GM08714 (cell line): ENCODE results near the gene LYST.
"Not testable (repeated sequence)": the region's sequence is repeated elsewhere in the genome, so short reads cannot be mapped to it uniquely, and the experiment has no call there.

Source experiments
- H3K4me3 ChIP-seq: fragments of 200-500 bp; sonication (Bioruptor generic); 2 replicates; pipeline ENCODE4 v1.5.1; 2014; ENCODE audit warnings: mild to moderate bottlenecking, low read length, inconsistent platforms
- ZNF274 ChIP-seq: IDR thresholded peaks from 2 replicates; pipeline ENCODE4 v1.6.1; 2012; ENCODE audit warnings: mild to moderate bottlenecking, low read depth, low read length

Gene LYST, protein sequence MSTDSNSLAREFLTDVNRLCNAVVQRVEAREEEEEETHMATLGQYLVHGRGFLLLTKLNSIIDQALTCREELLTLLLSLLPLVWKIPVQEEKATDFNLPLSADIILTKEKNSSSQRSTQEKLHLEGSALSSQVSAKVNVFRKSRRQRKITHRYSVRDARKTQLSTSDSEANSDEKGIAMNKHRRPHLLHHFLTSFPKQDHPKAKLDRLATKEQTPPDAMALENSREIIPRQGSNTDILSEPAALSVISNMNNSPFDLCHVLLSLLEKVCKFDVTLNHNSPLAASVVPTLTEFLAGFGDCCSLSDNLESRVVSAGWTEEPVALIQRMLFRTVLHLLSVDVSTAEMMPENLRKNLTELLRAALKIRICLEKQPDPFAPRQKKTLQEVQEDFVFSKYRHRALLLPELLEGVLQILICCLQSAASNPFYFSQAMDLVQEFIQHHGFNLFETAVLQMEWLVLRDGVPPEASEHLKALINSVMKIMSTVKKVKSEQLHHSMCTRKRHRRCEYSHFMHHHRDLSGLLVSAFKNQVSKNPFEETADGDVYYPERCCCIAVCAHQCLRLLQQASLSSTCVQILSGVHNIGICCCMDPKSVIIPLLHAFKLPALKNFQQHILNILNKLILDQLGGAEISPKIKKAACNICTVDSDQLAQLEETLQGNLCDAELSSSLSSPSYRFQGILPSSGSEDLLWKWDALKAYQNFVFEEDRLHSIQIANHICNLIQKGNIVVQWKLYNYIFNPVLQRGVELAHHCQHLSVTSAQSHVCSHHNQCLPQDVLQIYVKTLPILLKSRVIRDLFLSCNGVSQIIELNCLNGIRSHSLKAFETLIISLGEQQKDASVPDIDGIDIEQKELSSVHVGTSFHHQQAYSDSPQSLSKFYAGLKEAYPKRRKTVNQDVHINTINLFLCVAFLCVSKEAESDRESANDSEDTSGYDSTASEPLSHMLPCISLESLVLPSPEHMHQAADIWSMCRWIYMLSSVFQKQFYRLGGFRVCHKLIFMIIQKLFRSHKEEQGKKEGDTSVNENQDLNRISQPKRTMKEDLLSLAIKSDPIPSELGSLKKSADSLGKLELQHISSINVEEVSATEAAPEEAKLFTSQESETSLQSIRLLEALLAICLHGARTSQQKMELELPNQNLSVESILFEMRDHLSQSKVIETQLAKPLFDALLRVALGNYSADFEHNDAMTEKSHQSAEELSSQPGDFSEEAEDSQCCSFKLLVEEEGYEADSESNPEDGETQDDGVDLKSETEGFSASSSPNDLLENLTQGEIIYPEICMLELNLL (N-terminal part only)

DNA sequence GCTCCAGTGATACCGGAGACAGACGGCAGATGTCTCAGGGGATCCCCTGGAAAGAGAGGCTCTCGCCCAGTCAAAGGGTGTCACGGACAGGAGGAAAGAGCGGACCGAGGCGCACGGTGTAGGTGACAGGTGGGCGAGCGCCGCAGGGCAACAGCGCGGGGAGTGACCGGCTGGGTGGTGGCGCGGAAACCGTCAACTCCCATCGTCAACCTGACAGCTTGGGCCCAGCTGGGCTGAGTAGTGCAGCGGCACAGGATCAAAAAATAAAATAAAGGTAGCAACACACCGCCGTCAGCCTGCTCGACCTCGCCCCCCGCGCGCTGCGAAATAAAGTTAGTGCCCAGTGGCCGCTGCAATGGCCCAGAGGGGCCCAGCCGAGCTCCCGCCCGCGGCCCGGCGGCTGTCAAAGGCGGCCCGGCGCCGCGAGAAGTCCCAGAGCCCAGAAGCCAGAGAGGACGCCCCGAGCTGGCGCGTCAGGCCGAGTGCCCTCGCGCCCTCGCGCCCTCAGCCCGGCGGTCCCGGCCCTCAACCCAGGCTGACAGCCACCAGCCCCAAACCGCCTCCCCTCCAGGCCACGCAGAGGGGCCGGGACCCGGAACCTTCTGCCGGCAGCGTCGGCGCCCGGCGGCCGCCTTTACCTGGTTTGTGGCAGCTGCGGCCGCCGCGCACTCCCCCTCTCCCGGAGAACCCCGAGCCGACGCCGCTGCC lies at the start of gene LYST:
Gene LYST, minus strand, starts transcription at position 702 of the 708 bp plus-strand sequence. CDS start 36,489 bp downstream, outside the sequence.
- H3K4me3 ChIP-seq: peak within 1 kb of the TSS; percentile 94
- no peak for TF ChIP-seq ZNF274

DNA sequence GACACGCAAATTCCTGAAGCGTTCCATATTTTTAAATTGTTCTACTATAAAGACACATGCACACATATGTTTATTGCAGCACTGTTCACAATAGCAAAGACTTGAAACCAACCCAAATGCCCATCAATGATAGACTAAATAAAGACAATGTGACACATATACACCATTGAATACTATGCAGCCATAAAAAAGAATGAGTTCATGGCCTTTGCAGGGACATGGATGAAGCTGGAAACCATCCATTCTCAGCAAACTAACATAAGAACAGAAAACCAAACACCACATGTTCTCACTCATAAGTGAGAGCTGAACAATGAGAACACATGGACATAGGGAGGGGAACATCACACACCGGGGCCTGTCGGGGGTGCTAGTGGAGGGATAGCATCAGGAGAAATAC lies 48.8 kb upstream of the LYST start:
- not testable (repeated sequence) for H3K4me3 ChIP-seq

DNA sequence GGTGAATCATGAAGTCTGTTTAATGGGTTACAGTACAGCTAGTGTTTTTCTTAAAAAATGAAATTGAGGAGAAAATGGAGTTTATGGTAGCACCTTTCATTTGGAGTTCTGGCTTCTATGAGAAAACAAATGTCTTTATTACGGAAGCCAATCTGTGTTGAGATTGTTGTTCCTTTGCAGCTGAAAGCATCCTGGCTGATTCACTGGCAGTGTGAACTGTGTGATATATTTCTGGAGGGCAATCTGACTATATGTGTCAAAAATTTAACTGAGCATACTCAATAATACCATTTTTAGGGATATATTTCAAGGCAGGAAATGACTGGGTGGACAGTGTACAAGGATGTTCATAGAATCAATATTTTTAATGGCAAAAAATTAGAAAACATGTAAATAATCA lies 46.6 kb upstream of the LYST start:
- H3K4me3 ChIP-seq: no peak overlapping the region
- TF ChIP-seq ZNF274: no peak

DNA sequence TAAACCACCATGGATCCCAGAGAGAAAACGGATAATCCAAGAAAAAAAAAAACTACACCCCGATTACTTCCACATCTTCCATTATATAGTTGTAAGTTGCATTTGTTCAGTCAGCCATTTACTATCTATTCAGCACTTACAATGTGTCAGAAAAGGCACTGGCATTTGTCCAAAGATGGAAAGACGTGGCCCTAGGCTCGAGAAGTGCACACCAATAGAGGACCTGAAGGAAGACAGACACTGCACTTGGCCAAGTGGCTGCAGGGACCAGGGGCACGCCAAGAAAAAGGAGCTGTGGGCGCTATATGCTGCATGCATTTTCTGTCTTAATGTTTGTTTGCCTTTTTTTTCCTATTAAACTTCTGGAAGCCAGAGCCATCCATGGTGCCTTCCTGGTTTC lies 45.2 kb upstream of the LYST start:
- no peak overlapping the region for H3K4me3 ChIP-seq
- no peak for TF ChIP-seq ZNF274

DNA sequence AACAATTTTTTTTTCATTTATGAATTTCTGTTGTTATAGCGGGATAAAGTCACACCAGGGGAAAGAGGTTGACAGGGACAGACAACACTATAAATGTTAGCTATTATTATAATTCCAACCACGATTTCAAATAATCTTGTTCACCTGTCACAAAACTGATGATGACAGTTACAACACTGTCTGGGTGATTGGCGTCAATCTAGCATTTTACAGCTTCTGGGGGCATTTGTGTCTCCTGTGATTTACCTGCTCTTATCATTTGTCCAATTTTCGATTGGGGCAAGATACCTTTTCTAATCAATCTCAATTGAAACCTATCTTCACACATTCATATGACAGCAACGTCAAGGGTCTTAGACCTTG lies 44.6 kb upstream of the LYST start:
- H3K4me3 ChIP-seq: no peak overlapping the region
- TF ChIP-seq ZNF274: no peak

DNA sequence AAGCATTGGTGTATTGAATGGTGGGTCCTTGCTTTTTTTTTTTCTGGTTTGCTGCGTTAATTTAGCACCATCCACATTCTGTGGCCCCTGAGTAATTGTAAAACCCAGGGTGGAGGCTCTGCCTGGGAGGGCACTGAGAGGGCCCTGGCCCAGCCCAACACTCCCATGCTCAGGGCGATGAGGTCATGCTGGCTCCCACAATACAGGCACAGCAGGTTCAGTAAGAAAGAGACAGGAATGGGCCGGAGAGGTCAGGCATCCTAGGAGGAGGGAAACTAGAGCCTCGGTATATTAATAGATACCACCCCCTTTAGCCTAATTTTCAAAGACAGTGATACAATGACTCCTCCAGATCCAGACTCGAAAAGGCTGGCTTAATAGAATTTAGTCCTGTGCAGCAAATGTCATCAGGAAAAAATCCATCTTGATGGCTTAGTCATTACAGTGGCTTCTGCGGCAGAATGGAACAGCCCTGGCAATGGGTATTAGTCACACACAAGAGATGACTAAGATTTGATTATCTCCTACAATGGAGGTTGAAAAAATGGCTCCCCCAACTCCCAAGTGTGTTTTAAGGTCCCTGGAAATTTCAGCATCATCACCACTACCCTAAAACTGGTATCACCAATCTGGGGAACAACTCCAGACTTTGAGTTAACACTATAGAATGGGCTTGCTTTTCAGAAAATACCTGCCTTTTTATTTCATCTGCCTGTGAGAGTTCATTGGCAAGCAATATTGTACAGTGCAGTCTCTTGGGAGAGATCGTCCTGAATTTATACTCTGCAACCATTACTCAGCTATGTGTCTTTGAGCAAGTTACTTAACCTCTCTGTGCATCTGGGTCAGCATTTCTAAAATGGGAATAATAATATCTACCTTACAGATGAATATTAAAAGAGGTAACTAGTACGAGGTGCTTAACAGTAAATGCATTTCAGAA lies 43.9 kb upstream of the LYST start:
- H3K4me3 ChIP-seq: no peak overlapping the region
- no peak for TF ChIP-seq ZNF274

DNA sequence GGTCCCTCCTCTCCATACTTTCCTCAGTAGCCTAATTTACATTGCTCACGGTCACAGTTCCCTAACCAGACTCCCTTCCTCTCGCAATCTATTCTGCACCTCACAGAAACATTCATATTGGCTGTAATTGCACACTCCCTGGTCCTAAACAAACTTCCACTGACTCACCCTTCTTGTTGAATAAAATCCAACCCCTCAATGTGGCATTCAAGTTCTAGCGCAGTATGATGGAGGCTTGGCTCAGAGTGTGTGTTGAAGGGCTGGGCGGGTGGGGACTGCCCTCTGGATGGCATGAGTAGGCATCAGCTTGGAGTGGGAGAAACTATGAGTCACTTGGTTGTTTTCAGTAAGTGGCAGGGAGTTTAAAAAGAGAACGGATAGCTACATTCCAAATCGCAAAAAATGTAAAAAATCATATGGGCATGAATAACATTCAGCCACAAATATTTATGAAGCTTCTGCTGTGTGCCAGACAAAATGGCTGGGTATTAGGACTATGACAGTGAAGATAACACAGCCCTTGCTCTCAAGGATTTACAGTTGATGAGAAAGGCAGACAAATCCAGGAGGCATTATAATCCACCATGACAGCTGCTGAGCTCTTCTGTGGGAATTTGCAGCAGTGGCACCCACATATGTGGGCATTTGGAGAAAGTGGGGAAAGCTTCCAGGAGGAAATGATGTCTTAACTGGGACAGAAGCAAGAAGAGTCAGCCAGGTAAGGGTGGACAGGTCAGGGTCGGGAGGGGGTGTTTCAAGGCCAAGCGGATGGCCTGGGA lies 42.2 kb upstream of the LYST start:
- H3K4me3 ChIP-seq: no peak overlapping the region
- TF ChIP-seq ZNF274: no peak

DNA sequence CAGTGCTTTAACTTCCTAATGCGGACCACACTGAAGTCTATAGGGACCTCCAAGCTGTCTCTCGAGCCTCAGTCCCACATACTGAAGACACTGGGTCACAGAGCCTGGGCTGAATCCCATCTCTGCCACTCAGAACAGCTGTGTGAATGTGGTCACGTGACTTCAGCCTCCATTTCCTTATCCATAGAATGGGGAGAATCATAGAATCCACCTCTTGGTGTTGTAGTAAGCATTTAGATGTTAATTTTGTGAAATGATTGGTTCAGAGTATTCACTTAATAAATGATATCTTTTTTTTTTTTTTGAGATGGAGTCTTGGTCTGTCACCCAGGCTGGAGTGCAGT lies 41.2 kb upstream of the LYST start:
- no peak for TF ChIP-seq ZNF274
- no peak overlapping the region for H3K4me3 ChIP-seq

DNA sequence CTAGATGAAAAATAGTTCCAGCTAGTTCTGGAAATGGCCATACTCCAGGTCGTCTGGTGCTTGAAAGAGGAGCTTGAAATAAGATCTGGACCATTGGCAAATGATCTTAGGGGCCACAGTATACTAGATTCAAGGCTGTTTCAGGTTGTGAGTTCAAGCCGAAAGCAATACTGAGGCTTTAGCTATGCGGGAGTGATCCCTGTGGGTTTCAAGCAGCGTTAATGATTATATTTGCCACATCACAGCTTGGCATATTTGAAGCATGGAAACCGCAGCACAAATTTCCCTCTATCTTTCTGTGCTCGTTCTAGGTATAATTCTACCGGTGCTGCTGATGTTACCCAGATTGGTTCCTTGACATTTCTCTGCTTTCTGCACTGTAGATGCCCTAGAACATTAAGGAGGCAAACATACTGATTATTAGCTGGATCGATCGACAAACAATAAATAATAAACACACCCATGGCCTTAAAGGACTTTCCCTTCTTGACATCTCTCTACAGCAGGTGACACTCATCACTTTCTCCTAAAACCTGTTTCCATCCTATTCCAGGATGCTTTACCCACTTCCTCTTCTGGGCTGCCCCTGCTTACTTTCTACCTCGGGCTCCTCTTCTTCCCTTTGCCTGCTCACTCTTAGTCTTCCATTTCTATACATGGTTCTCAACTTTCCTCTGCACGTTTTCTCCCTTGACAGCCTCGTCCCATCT lies 40.6 kb upstream of the LYST start:
- no peak overlapping the region for H3K4me3 ChIP-seq
- TF ChIP-seq ZNF274: no peak

DNA sequence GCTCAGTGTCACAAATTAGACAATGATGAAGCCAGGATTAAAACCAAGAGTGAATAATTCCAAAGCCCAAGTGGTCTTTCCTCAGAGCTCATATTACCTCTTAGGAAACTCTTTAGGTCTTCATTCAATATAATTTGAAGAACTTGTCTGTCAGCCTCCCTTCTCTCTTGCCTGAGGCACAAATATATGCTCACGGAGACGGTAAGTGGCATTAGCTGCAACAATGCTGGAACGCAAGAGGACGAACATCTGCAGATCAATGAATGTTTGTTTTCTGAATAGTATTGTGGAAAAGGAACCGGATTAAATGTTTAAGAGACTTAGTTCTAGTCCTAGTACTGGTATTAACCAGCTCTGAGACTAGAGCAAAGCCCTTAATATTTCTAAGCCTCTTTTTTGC lies 39.7 kb upstream of the LYST start:
- no peak for TF ChIP-seq ZNF274
- no peak overlapping the region for H3K4me3 ChIP-seq

DNA sequence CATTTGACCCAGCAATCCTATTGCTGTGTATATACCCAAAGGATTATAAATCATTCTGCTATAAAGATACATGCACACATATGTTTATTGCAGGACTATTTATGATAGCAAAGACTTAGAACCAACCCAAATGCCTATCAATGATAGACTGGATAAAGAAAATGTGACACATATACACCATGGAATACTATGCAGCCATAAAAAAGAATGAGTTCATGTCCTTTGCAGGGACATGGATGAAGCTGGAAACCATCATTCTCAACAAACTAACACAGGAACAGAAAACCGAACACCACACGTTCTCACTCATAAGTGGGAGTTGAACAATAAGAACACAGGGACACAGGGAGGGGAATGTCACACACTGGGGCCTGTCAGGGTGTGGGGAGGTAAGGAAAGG lies 37.1 kb upstream of the LYST start:
- H3K4me3 ChIP-seq: not testable (repeated sequence)
